ENCODE data around the gene MINPP1.
"Not testable (repeated sequence)": the region's sequence is repeated elsewhere in the genome, so short reads cannot be mapped to it uniquely, and the experiment has no call there.

MINPP1 gene

DNA sequence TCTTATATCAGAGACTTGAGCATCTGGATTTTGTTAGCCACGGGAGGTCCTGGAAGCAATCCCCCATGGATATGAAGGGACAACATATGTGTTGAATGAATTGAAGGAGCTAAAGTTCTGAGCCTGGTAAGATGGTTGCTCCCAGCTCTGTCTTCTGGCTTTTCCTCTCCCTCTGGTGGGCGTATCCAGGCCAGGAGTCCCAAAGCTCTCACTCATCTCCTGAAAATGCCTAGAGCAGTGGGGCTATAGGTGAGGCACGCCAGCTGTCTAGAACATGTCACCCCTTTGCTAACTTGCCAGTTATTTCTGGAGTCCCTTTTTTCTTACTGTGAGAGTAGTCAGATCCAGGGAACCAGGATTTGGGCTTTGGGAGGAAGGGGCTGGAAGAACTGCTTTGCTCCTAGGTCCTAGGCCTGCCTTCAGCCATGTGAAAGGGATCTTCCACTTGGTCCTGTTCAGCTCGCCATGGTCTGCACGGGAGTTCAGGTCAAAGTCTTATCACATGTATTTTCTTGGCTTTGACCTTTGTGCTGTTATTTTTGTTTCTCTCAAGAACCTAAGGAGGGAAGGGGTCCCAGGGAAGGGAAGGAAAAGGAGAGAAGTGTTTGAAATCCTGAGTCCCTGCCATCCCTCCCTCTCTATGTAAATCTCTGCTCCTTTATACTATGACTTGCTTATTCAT lies 73.6 kb downstream of the MINPP1 start:
- no peak for DNase-seq

DNA sequence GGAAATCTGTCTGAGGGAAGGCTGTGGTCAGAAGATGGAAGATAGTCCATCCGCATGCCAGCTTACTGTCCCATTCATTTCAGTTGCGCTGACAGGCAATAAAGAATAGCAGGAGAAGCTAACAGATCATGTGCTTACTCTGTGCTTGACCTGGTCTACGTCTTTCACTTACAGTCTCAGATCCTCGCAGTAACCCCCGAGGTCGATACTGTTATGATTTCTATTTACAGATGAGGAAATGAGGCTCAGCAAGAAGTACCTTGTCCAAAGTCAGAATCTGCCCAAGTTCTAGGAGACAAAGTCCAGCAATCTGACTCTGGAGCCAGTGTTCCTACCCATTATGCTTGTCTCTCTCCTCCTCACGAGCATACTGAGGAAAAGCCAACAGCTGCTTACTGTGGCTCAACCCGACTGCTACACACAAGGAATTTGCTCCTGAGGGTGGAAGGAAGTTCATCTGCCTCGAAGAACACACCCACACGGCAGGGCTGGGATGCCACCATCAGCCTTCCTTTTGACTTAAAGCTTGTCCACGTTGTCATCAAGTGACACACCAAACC lies 74.2 kb downstream of the MINPP1 start:
- DNase-seq = no peak

GRCh38 chr10:87579563-87579962 lies 74.9 kb downstream of the MINPP1 start:
- DNase-seq = no peak

- no peak for DNase-seq
Measured at GRCh38 chr10:87580016-87580415, 75.3 kb downstream of the MINPP1 start.

- no peak for DNase-seq
Measured at GRCh38 chr10:87585565-87586514, 81.1 kb downstream of the MINPP1 start.

DNA sequence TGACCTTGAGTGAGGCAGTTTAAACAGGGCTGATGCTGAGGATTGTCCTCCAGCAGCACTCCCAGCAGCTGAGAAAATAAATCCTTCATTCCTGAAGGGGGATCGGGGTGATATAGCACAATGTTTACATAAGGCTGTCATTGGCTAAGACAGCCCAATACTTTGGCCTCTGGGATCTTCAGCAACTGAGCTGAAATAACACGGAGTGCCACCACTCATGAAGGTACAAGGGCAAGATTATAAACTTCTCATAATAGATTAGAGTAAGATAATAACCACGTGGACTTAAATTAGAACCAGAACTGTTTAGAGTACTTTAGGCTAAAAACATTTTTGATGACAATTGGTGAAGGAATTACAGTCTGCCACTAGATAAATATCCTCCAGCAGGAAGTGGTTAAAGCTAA lies 85.0 kb downstream of the MINPP1 start:
- DNase-seq = no peak

DNA sequence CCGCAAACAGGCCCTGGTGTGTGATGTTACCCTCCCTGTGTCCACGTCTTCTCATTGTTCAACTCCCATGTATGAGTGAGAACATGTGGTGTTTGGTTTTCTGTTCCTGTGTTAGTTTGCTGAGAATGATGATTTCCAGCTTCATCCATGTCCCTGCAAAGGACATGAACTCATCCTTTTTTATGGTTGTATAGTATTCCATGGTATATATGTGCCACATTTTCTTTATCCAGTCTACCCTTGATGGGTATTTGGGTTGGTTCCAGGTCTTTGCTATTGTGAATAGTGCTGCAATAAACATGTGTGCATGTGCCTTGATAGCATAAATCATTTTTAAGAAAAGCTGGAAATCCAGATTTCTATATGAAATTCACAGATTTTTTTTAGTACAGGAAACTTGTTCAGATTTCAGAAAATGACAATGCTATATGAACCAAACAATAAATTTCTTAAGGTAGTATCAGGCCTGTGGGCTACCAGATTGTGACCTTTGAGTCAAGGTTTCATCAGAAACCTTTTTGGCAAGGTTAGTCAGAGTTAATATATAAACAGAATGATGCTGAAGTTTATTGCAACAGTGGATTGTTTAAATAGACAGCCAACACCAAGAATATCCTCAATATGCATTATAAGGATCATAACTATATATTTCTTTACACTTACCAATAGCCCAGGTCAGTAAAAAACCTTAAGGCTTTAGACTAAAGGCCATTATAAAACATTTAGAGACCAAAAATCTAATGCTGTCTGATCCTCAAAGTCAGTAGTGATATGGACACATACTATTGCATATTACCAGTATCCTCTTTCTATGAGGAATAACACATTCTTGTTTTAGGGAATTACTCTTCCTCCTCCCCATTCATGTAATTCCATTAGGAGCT lies 86.3 kb downstream of the MINPP1 start:
- no peak for DNase-seq

- no peak for DNase-seq
Measured at GRCh38 chr10:87591589-87591886, 86.8 kb downstream of the MINPP1 start.

- not testable (repeated sequence) for DNase-seq
Measured at GRCh38 chr10:87592920-87593319, 88.2 kb downstream of the MINPP1 start.

DNA sequence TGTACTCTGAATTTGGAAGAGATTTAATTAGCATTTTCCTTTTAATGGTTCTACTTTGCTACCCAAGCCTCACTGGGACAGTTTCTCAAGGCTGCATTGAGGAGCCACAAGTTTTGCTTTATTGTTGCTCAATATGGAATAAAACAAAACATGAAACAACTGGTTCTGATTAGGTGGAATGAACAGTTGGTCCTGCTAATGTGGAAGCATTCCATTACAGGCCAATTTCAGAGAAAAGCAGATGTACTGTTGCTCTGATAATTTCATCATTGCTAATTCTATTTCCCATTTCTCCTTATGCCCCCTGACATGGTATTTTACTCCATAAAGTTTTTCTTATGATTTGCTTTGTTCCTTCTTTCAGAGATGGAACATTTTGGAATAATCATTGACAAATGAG lies 89.0 kb downstream of the MINPP1 start:
- no peak for DNase-seq

- no peak for DNase-seq
Measured at GRCh38 chr10:87594181-87594580, 89.5 kb downstream of the MINPP1 start.

DNA sequence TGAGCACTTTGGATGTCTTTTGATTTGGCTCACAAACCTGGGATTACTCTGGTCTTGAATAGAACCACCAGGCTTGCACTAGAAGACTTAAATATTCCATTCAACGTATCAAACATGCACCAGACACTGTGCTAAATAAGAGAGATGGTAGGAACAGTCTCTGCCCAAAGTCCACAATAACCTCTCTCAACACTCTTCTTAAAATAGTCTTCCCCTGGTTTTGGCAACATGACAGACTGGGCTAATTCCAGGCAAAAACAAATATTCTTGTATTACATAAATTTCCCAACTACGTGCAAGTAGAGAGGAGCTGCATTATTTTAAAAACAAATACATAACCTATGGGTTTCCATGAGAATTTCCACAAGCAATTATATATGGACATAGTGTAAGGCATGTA lies 90.2 kb downstream of the MINPP1 start:
- DNase-seq = no peak

- no peak for DNase-seq
Measured at GRCh38 chr10:87596351-87596750, 91.7 kb downstream of the MINPP1 start.

GRCh38 chr10:87598700-87599099 lies 94.0 kb downstream of the MINPP1 start:
- no peak for DNase-seq

GRCh38 chr10:87600581-87600980 lies 95.9 kb downstream of the MINPP1 start:
- no peak for DNase-seq
